OCI-LY7 (cell line): ENCODE results near the gene GPRC5A.

Experiments used
- CTCF ChIP-seq: fragments of 200-600 bp; sonication (generic); conservative IDR thresholded peaks from 2 replicates; pipeline ENCODE4 v1.5.1; 2014; ENCODE audit warnings: mild to moderate bottlenecking, antibody characterized with exemption, low read length, moderate library complexity, mixed read lengths
- EZH2phosphoT487 ChIP-seq: fragments of 200-600 bp; sonication (generic); IDR thresholded peaks from 2 replicates; pipeline ENCODE4 v1.6.1; 2018; ENCODE audit warnings: low read depth, borderline replicate concordance, mild to moderate bottlenecking, mixed run types, antibody characterized with exemption, low read length, moderate library complexity, mixed read lengths

- no peak for TF ChIP-seq CTCF
- no peak for TF ChIP-seq EZH2phosphoT487
Observed at GRCh38 chr12:12924169-12924568, 32.8 kb downstream of the GPRC5A start.
